ENCODE results near the gene CACNA2D1.

DNA sequence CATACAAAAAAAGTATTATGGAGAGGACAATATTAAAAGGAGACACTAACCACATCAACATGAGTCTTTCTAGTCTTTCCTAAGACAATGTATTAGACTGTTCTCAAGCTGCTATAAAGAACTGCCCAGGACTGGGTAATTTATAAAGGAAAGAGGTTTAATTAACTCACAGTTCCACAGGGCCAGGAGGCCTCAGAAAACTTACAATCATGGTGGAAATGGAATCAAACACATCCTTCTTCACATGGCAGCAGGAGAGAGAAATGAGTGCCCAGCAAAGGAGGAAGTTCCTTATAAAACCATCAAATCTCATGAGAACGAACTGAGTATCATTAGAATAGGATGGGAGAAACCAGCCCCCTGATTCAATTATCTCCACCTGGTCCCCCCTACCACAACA lies 25.7 kb downstream of the CACNA2D1 start:
- TF ChIP-seq POLR2AphosphoS5 (IDR thresholded peaks at IDR 0.05) (no peak), POLR2A (IDR thresholded peaks at IDR 0.05; ENCODE audit: low read depth) (no peak), EP300 (IDR thresholded peaks at IDR 0.05) (no peak)
- TF ChIP-seq, protein P1, sequence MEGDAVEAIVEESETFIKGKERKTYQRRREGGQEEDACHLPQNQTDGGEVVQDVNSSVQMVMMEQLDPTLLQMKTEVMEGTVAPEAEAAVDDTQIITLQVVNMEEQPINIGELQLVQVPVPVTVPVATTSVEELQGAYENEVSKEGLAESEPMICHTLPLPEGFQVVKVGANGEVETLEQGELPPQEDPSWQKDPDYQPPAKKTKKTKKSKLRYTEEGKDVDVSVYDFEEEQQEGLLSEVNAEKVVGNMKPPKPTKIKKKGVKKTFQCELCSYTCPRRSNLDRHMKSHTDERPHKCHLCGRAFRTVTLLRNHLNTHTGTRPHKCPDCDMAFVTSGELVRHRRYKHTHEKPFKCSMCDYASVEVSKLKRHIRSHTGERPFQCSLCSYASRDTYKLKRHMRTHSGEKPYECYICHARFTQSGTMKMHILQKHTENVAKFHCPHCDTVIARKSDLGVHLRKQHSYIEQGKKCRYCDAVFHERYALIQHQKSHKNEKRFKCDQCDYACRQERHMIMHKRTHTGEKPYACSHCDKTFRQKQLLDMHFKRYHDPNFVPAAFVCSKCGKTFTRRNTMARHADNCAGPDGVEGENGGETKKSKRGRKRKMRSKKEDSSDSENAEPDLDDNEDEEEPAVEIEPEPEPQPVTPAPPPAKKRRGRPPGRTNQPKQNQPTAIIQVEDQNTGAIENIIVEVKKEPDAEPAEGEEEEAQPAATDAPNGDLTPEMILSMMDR (IDR thresholded peaks at IDR 0.05) = no peak
